GM18505 (cell line): Measurements from ENCODE around the gene TACO1.

Experiments used
- ATAC-seq: cut with Tn5 transposase; IDR thresholded peaks from one replicate; pipeline ENCODE4 v1.9.1; 2021; ENCODE audit not compliant: unreplicated experiment
- POLR2A ChIP-seq: IDR thresholded peaks from 4 replicates; pipeline ENCODE4 v1.6.1; 2011; ENCODE audit warnings: borderline replicate concordance; ENCODE audit not compliant: insufficient read depth, insufficient read length; ENCODE audit errors: extremely low read depth

TACO1 gene

GRCh38 chr17:63639125-63639524 is 38.4 kb downstream of the TACO1 start:
- TF ChIP-seq POLR2A = no peak
- no peak for ATAC-seq

- no peak for ATAC-seq
- no peak for TF ChIP-seq POLR2A
These were observed 39.3 kb downstream of the TACO1 start for GRCh38 chr17:63640038-63640437.

DNA sequence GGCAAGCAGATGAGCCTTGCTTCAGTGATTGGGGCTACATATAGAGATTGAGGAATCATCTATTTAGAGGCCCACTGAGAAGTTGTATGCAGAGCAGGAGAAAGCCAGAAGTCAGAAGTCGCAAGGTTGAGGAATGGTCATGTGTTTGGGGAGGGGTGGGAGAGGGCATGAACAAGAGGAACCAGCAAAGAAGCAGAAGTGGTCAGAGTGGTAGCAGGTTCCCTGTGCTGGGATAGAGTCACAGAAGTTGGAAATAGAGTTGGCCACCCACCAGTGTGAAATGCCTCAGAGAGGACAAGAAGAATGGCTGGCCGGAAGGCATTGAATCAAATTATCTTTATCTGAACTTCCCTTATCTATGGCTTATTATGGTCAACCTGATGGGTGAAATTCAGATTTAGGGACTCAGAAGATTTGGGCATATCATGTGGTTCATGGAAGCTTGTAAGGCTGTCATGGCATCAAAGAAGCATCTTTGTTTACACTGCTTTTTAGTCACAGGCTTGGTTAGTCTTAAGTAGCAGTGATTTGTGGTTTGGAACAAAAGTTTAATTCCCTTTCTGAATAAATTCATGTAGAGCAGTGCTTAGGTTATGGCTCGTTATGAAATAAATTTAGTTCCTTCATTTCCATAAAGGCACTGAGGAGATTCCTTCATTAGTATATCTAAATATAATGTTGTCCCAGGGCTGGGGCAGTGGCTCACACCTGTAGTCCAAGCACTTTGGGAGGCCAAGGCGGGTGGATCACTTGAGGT is 41.2 kb downstream of the TACO1 start:
- ATAC-seq = no peak
- TF ChIP-seq POLR2A = no peak

DNA sequence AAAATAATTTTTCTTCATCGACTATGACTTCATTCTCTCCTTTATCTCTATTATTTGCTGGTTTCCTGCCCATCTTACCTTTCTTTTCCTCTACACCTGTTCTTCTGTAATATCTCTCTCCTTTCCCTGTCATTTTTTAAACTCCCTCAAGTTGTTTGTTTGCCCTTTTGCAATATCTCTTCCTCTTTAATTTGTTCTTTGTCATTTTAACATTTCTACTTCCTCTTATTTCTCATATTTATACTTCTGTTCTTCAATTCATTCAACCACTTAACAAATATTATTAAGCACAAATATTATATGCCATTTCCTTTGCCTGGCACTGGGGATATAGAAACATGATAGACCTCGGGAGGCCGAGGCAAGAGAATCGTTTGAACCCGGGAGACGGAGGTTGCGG is 44.2 kb downstream of the TACO1 start:
- TF ChIP-seq POLR2A = no peak
- ATAC-seq = no peak

- peak; percentile 52 for ATAC-seq
- no peak for TF ChIP-seq POLR2A
These were observed 45.2 kb downstream of the TACO1 start for GRCh38 chr17:63645775-63646487.

DNA sequence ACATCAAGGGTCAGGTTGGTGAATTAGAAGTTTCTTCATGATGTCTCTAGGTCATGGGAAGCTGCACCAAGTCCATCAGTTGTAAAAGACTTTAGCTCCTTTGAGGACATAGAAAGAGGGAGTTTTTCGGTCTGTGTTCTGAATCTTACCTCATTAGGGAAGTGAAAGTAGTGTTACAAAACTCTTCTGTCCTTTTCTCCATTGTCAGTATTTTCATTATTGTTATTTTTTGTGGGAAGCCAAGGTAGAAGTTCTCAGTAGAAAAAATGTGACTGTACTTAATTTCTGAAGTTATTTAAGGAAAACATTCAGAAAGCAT is 45.8 kb downstream of the TACO1 start:
- peak; percentile 63 for ATAC-seq

DNA sequence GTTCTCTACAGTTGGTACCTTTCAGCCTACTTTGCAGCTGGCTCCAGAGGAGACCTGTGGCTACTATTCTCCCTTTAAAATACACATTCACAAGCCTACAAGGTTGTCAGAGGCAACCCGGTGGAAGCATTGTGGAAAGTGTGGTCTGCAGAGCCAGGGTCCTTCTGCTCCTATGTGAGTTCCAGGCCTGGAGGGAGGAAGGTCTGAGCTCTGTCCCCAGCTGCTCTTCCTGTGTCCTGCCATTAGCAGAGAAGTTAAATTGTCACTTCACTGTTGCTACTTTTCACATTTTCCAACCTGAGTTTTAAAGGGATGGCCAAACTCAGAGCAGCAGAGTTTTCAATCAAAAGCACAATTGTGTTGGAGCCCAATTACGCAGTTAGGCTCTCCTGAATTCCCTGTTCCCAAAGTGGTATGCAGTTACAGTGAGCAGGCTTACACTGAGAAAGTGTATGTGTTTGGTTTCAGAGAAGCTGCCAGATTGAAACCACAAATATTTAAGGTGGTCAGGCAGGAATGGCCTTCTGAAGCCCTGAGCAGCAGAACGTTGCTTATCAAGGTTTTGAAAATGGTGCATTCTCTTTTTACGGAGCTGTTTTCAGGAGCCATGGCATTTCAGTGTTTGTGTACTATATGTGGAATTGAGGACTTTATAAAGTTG is 46.5 kb downstream of the TACO1 start:
- no peak for ATAC-seq
- no peak for TF ChIP-seq POLR2A

More for the DNA sequence above, 45.8 kb downstream of the TACO1 start:
- TF ChIP-seq POLR2A = no peak

DNA sequence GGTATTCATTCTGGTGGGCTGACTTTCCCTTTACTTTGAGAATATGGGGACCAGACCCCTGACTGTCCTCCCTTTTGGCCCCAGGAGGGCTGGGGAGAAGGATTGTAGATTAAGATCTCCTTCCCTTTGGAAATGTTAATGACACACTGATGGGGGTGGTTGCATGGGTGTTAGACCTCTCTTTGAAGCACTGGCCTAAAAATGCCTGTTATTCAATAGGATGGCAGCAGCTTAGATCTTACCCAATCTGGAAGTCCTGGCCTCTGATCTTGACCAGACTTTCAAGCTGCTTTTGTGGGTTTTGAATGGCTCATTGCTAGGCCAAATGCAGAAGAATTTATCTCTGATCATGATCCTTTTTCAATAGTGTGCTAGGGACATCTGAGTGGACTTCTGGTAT is 47.2 kb downstream of the TACO1 start:
- ATAC-seq = no peak
- TF ChIP-seq POLR2A = no peak

- no peak for TF ChIP-seq POLR2A
- no peak for ATAC-seq
These were observed 49.1 kb downstream of the TACO1 start for GRCh38 chr17:63649813-63650212.

DNA sequence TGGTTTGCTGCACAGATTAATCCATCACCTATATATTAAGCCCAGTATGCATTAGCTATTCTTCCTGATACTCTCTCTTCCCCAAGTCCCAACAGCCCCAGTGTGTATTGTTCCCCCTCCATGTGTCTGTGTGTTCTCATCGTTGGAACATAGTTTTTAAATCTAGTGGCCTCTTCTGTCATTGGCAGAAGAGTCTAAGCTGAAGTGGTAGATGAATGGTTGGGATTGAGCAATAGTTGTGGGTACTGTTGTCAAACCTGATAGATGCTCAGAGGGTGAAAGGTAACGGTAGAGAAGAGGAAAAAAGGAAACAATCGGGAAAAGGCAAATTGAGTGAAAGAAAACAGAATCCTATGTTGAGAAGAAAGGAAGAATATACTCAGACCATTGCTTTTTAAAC is 51.4 kb downstream of the TACO1 start:
- ATAC-seq = no peak
- TF ChIP-seq POLR2A = no peak

DNA sequence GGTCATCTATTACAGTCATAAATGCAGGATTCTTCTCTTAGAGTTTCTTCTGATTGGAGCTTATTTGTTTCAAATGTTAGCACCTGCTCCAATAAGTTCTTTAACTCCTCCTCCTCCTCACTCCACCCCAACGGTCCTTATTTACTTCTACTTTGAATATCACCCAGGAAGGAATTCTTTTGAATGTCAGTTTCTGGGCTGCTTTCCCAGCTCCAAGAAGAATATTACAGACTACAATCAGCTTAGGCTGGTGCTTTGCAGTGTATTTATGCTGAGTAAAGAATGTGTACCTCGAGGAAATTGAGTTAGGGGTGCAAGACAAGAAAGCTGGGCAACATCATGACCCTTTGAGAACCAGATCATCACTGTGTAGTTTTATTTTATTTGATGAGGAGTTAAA is 52.4 kb downstream of the TACO1 start:
- ATAC-seq = no peak

DNA sequence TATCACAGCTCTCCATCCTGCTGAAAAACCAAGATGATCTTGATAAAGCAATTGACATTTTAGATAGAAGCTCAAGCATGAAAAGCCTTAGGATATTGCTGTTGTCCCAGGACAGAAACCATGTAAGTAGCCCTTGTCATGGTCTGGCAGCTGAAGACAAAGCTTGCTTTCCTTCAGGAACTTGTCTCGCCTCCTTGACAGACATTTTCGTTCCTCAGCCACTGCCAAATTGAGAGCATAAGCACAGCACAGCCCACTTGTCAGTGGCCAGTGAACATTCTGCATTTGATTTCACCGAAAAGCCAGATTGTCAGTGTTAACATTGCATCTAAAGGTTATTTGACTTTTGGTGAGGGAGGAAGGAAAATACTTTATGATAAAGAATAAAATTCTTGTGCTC is 57.1 kb downstream of the TACO1 start:
- no peak for TF ChIP-seq POLR2A
- no peak for ATAC-seq

More for the DNA sequence above, 52.4 kb downstream of the TACO1 start:
- no peak for TF ChIP-seq POLR2A
